Lung (tissue), 12 donors: ENCODE measurements around the gene DOCK3. TPM values are rescaled to one million over a fixed set of nuclear protein-coding genes. Genes with fewer than 3 reads are reported as not detected.

Experiments used
- ATAC-seq: fragments of 200-7000 bp; cut with Tn5 transposase; one replicate; pipeline ENCODE4 v1.9.1; 2020; ENCODE audit warnings: moderate number of reproducible peaks; ENCODE audit not compliant: insufficient read depth, low FRiP score
- DNase-seq, 3 donors: peaks; one replicate each; pipeline ENCODE4 v3.0.0-alpha.2; 2013 to 2017
- H3K27ac ChIP-seq, 2 donors: one replicate each; pipeline ENCODE4 v1.5.1; 2013; ENCODE audit warnings: mild to moderate bottlenecking in 2 of 2, moderate library complexity in 2 of 2, control low read depth in 1 of 2, inconsistent platforms in 1 of 2, low read depth in 1 of 2, low read length in 1 of 2
- H3K27me3 ChIP-seq, 3 donors: one replicate each; pipeline ENCODE4 v1.5.1; 2013; ENCODE audit warnings: low read length in 2 of 3; ENCODE audit not compliant: control insufficient read depth in 3 of 3, insufficient read depth in 3 of 3
- H3K36me3 ChIP-seq, 4 donors: one replicate each; pipeline ENCODE4 v1.5.1; 2013; ENCODE audit warnings: low read length in 4 of 4, mild to moderate bottlenecking in 1 of 4, moderate library complexity in 1 of 4; ENCODE audit not compliant: control insufficient read depth in 4 of 4, insufficient read depth in 4 of 4
- H3K4me1 ChIP-seq, 5 donors: one replicate each; pipeline ENCODE4 v1.5.1; 2013; ENCODE audit warnings: low read length in 5 of 5, mild to moderate bottlenecking in 2 of 5, moderate library complexity in 1 of 5; ENCODE audit not compliant: control insufficient read depth in 5 of 5, insufficient read depth in 5 of 5
- H3K4me3 ChIP-seq: one replicate; pipeline ENCODE4 v1.5.1; 2013; ENCODE audit warnings: mild to moderate bottlenecking, control low read depth, moderate library complexity
- H3K9ac ChIP-seq, 2 donors: one replicate each; pipeline ENCODE4 v1.5.1; 2013; ENCODE audit warnings: low read length in 2 of 2, control low read depth in 1 of 2; ENCODE audit not compliant: insufficient read depth in 1 of 2
- H3K9me3 ChIP-seq, 4 donors: one replicate each; pipeline ENCODE4 v1.5.1; 2013; ENCODE audit warnings: low read length in 3 of 4, mild to moderate bottlenecking in 1 of 4, moderate library complexity in 1 of 4; ENCODE audit not compliant: control insufficient read depth in 4 of 4, insufficient read depth in 3 of 4
- CTCF ChIP-seq: IDR thresholded peaks from 2 replicates; pipeline ENCODE4 v1.5.1; 2012; ENCODE audit warnings: mild to moderate bottlenecking; ENCODE audit errors: control extremely low read depth, extremely low read depth
- WGBS, 2 donors: extraction: QIAGEN DNeasy Blood & Tissue Kit; methylation state at CpG; one replicate each; pipeline ENCODE4 v1.1.7; 2013; 5-methylcytosine and 5-hydroxymethylcytosine counted together
- polyA plus RNA-seq, 2 donors: library from polyadenylated mRNA; stranded (reverse); fragments of 200-250 nt; gene quantifications; one replicate each; pipeline ENCODE4 v1.2.1, GENCODE V29; 2013
- total RNA-seq, 2 donors: library from RNA; depleted of rRNA in 1 of 2; stranded (reverse); fragments of >200 nt in 1 of 2; gene quantifications; one replicate each; pipeline ENCODE4 v1.2.1, GENCODE V29; 2014 to 2021
- donor health status: control.
- donor health status: control.
- donor health status: Bipolar disorder and iron deficiency.
- donor health status: healthy.
- donor health status: DM: yes; HTN: yes; CAD: no.

Gene DOCK3
- total and polyA plus RNA-seq, 4 donors, result 0.06 to 1.4 (median 0.34) TPM

- H3K9ac ChIP-seq, result no peak overlapping the region
- ATAC-seq (no peak), DNase-seq (no peak)
- no peaks in the 10 kb centered on the region for H3K4me1 ChIP-seq
- peaks cover 0 to 3% (median 0%) of the 10 kb centered on the region in 4 donors for H3K36me3 ChIP-seq
- H3K4me3 ChIP-seq, result no peak overlapping the region
- TF ChIP-seq CTCF, result no peak
- no peaks in the 10 kb centered on the region for H3K27me3 ChIP-seq
- no peaks in the 10 kb centered on the region for H3K9me3 ChIP-seq
- WGBS, 2 donors, result 72 to 80% methylated on average over 2 of the region's 2 CpGs
- H3K27ac ChIP-seq, result no peak overlapping the region
These were observed 541.6 kb downstream of the DOCK3 start for GRCh38 chr3:51216291-51216690.

- 81 to 90% methylated on average over 2 of the region's 2 CpGs for WGBS, 2 donors
- Histone ChIP-seq H3K36me3 (no peaks in the 10 kb centered on the region), H3K4me3 (no peak overlapping the region), H3K27ac (no peak overlapping the region), H3K9me3 (no peaks in the 10 kb centered on the region), H3K27me3 (no peaks in the 10 kb centered on the region), H3K4me1 (no peaks in the 10 kb centered on the region), H3K9ac (no peak overlapping the region)
- ATAC-seq (no peak), DNase-seq (no peak)
- no peak for TF ChIP-seq CTCF
These were observed 547.2 kb downstream of the DOCK3 start for GRCh38 chr3:51221959-51222358.

GRCh38 chr3:51224283-51224682 is 549.6 kb downstream of the DOCK3 start:
- no peak for DNase-seq
- ATAC-seq, result no peak
- 76 to 84% methylated on average over 1 of the region's 1 CpG for WGBS, 2 donors

More at GRCh38 chr3:51224283-51224682, 549.6 kb downstream of the DOCK3 start:
- no peaks in the 10 kb centered on the region for H3K9me3 ChIP-seq
- H3K27me3 ChIP-seq, result no peaks in the 10 kb centered on the region
- no peak overlapping the region for H3K9ac ChIP-seq
- H3K4me1 ChIP-seq, result no peaks in the 10 kb centered on the region
- no peak overlapping the region for H3K27ac ChIP-seq
- no peak overlapping the region for H3K4me3 ChIP-seq
- no peaks in the 10 kb centered on the region for H3K36me3 ChIP-seq
- no peak for TF ChIP-seq CTCF
